MM.1S (cell line): Measurements from ENCODE around the gene C8A.

Source experiments
- DNase-seq: peaks from one replicate; pipeline ENCODE4 v3.0.0-alpha.2; 2015
- H2AFZ ChIP-seq: fragments of 300-600 bp; sonication (generic); 2 replicates; pipeline ENCODE4 v1.6.0; 2016; ENCODE audit warnings: antibody characterized with exemption, low read length
- H3F3A ChIP-seq: fragments of 300-600 bp; sonication (generic); 2 replicates; pipeline ENCODE4 v1.6.1; 2016; ENCODE audit warnings: mild to moderate bottlenecking, antibody characterized with exemption, low read length, moderate library complexity, mixed read lengths; ENCODE audit not compliant: insufficient read depth
- H3K27ac ChIP-seq: fragments of 300-600 bp; sonication (generic); 2 replicates; pipeline ENCODE4 v1.5.1; 2016; ENCODE audit warnings: mild to moderate bottlenecking, low read length
- H3K27me3 ChIP-seq: fragments of 300-600 bp; sonication (generic); replicated peaks from 2 replicates; pipeline ENCODE4 v1.6.0; 2016; ENCODE audit warnings: low read length; ENCODE audit not compliant: insufficient read depth
- H3K36me3 ChIP-seq: fragments of 300-600 bp; sonication (generic); replicated peaks from 2 replicates; pipeline ENCODE4 v1.6.1; 2016; ENCODE audit warnings: mild to moderate bottlenecking, low read length, mixed read lengths; ENCODE audit not compliant: insufficient read depth
- H3K4me1 ChIP-seq: fragments of 300-600 bp; sonication (generic); 2 replicates; pipeline ENCODE4 v1.6.1; 2016; ENCODE audit warnings: low read length, mixed read lengths
- H3K4me2 ChIP-seq: fragments of 300-600 bp; sonication (generic); 2 replicates; pipeline ENCODE4 v1.6.0; 2016; ENCODE audit warnings: low read depth, low read length
- H3K4me3 ChIP-seq: fragments of 300-600 bp; sonication (generic); 2 replicates; pipeline ENCODE4 v1.5.1; 2016; ENCODE audit warnings: low read length, mixed read lengths
- H3K79me2 ChIP-seq: fragments of 300-600 bp; sonication (generic); 2 replicates; pipeline ENCODE4 v1.6.1; 2016; ENCODE audit warnings: mixed run types, low read length, mixed read lengths
- H3K9ac ChIP-seq: fragments of 300-600 bp; sonication (generic); 2 replicates; pipeline ENCODE4 v1.6.1; 2016; ENCODE audit warnings: low read length, mixed read lengths
- H3K9me2 ChIP-seq: fragments of 300-600 bp; sonication (generic); replicated peaks from 2 replicates; pipeline ENCODE4 v1.6.1; 2016; ENCODE audit warnings: mild to moderate bottlenecking, low read length, mixed read lengths; ENCODE audit not compliant: insufficient read depth
- H3K9me3 ChIP-seq: fragments of 300-600 bp; sonication (generic); replicated peaks from 2 replicates; pipeline ENCODE4 v1.6.1; 2016; ENCODE audit warnings: mild to moderate bottlenecking, low read length, mixed read lengths; ENCODE audit not compliant: insufficient read depth
- H4K20me1 ChIP-seq: fragments of 300-600 bp; sonication (generic); 2 replicates; pipeline ENCODE4 v1.6.1; 2016; ENCODE audit warnings: mild to moderate bottlenecking, low read length, moderate library complexity, mixed read lengths; ENCODE audit not compliant: insufficient read depth
- CTCF ChIP-seq: fragments of 300-600 bp; sonication (generic); IDR thresholded peaks from 2 replicates; pipeline ENCODE4 v1.5.1; 2016; ENCODE audit warnings: antibody characterized with exemption, low read length, mixed read lengths
- EZH2 ChIP-seq: fragments of 300-600 bp; sonication (generic); optimal IDR thresholded peaks from 2 replicates; pipeline ENCODE3; 2017; ENCODE audit warnings: low read depth, mild to moderate bottlenecking, antibody characterized with exemption, low read length, mixed read lengths
- EZH2phosphoT487 ChIP-seq: fragments of 300-600 bp; sonication (generic); IDR thresholded peaks from 2 replicates; pipeline ENCODE4 v1.6.1; 2018; ENCODE audit warnings: antibody characterized with exemption, low read length

C8A gene

GRCh38 chr1:56821462-56821797 lies 33.2 kb upstream of the C8A start:
- no peak overlapping the region for H3K27ac ChIP-seq
- H3K36me3 ChIP-seq = no peaks in the 10 kb centered on the region
- no peaks in the 10 kb centered on the region for H3K9me3 ChIP-seq

GRCh38 chr1:56824271-56824670 lies 30.3 kb upstream of the C8A start:
- H3K9ac ChIP-seq = no peak overlapping the region

More at GRCh38 chr1:56821462-56821797, 33.2 kb upstream of the C8A start:
- no peaks in the 10 kb centered on the region for H4K20me1 ChIP-seq
- no peak overlapping the region for H3K4me3 ChIP-seq
- H3K9me2 ChIP-seq = no peaks in the 10 kb centered on the region
- DNase-seq = no peak
- H2AFZ ChIP-seq = no peak overlapping the region
- H3K4me1 ChIP-seq = no peaks in the 10 kb centered on the region
- H3K4me2 ChIP-seq = no peak overlapping the region
- H3F3A ChIP-seq = no peaks in the 10 kb centered on the region
- H3K27me3 ChIP-seq = no peaks in the 10 kb centered on the region
- H3K9ac ChIP-seq = no peak overlapping the region
- TF ChIP-seq EZH2phosphoT487 = no peak
- TF ChIP-seq CTCF = no peak
- TF ChIP-seq EZH2 = no peak
- H3K79me2 ChIP-seq = no peaks in the 10 kb centered on the region

GRCh38 chr1:56824938-56825337 lies 29.7 kb upstream of the C8A start:
- Histone ChIP-seq H3F3A (no peaks in the 10 kb centered on the region), H3K9ac (no peak overlapping the region)
- no peak for DNase-seq

More at GRCh38 chr1:56824271-56824670, 30.3 kb upstream of the C8A start:
- Histone ChIP-seq H2AFZ (no peak overlapping the region), H3F3A (no peaks in the 10 kb centered on the region), H3K9me2 (no peaks in the 10 kb centered on the region), H4K20me1 (no peaks in the 10 kb centered on the region), H3K36me3 (no peaks in the 10 kb centered on the region), H3K4me3 (no peak overlapping the region), H3K79me2 (no peaks in the 10 kb centered on the region), H3K27ac (no peak overlapping the region), H3K4me1 (no peaks in the 10 kb centered on the region), H3K9me3 (no peaks in the 10 kb centered on the region), H3K4me2 (no peak overlapping the region), H3K27me3 (no peaks in the 10 kb centered on the region)
- no peak for DNase-seq
- TF ChIP-seq EZH2 (no peak), CTCF (no peak), EZH2phosphoT487 (no peak)

More at GRCh38 chr1:56824938-56825337, 29.7 kb upstream of the C8A start:
- TF ChIP-seq EZH2phosphoT487 (no peak), EZH2 (no peak), CTCF (no peak)
- no peaks in the 10 kb centered on the region for H3K9me2 ChIP-seq
- no peaks in the 10 kb centered on the region for H3K79me2 ChIP-seq
- H3K36me3 ChIP-seq = no peaks in the 10 kb centered on the region
- no peak overlapping the region for H3K4me2 ChIP-seq
- H3K4me3 ChIP-seq = no peak overlapping the region
- no peak overlapping the region for H3K27ac ChIP-seq
- no peaks in the 10 kb centered on the region for H3K27me3 ChIP-seq
- no peaks in the 10 kb centered on the region for H4K20me1 ChIP-seq
- H3K4me1 ChIP-seq = no peaks in the 10 kb centered on the region
- no peaks in the 10 kb centered on the region for H3K9me3 ChIP-seq
- H2AFZ ChIP-seq = no peak overlapping the region
